ENCODE results near the gene PKNOX2.

DNA sequence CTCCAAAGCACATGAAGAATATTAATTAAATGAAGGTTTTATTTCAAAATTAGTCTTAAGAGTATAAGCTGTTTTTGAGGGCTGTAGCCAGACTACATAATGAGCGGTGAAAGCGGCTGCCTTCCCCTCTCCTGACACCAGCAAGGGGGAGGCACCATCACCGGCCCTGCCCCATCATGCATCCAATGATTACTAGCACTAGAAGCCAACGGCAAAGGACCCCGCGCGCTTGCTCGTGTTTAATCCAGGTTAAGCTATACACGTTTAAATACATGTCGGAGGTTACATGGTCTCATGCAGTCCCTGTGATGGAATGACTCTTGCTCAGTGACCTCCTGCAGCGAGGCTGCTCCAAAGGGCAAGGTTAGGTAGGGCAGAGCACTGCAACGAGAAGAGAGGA lies 281.2 kb downstream of the PKNOX2 start:
- no peak for TF ChIP-seq SIN3A (IDR thresholded peaks at IDR 0.05; ENCODE audit: borderline replicate concordance, insufficient read depth, low read length)
- TF ChIP-seq POLR2AphosphoS5 (IDR thresholded peaks at IDR 0.05; ENCODE audit: low read depth, low read length) = no peak
- TF ChIP-seq, protein P1, sequence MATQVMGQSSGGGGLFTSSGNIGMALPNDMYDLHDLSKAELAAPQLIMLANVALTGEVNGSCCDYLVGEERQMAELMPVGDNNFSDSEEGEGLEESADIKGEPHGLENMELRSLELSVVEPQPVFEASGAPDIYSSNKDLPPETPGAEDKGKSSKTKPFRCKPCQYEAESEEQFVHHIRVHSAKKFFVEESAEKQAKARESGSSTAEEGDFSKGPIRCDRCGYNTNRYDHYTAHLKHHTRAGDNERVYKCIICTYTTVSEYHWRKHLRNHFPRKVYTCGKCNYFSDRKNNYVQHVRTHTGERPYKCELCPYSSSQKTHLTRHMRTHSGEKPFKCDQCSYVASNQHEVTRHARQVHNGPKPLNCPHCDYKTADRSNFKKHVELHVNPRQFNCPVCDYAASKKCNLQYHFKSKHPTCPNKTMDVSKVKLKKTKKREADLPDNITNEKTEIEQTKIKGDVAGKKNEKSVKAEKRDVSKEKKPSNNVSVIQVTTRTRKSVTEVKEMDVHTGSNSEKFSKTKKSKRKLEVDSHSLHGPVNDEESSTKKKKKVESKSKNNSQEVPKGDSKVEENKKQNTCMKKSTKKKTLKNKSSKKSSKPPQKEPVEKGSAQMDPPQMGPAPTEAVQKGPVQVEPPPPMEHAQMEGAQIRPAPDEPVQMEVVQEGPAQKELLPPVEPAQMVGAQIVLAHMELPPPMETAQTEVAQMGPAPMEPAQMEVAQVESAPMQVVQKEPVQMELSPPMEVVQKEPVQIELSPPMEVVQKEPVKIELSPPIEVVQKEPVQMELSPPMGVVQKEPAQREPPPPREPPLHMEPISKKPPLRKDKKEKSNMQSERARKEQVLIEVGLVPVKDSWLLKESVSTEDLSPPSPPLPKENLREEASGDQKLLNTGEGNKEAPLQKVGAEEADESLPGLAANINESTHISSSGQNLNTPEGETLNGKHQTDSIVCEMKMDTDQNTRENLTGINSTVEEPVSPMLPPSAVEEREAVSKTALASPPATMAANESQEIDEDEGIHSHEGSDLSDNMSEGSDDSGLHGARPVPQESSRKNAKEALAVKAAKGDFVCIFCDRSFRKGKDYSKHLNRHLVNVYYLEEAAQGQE (IDR thresholded peaks at IDR 0.05; ENCODE audit: insufficient read depth in 1 of 2, low read depth in 2 of 2, low read length in 2 of 2) = no peak
- no peak for TF ChIP-seq TAF1 (IDR thresholded peaks at IDR 0.05; ENCODE audit: borderline replicate concordance, insufficient read depth, low read length)
